22Rv1 (cell line): ENCODE measurements around the gene FLG.

Experiments
- H3K27ac ChIP-seq: fragments of 450-650 bp; 2 replicates; pipeline ENCODE4 v1.5.1; 2017
- CTCF ChIP-seq: fragments of 450-650 bp; IDR thresholded peaks from 2 replicates; pipeline ENCODE4 v1.5.1; 2017; ENCODE audit warnings: mild to moderate bottlenecking
- ZFX ChIP-seq: fragments of 450-650 bp; IDR thresholded peaks from 2 replicates; pipeline ENCODE4 v1.6.1; 2017; ENCODE audit warnings: antibody characterized with exemption, borderline replicate concordance

FLG gene

GRCh38 chr1:152348447-152348846, 23.4 kb upstream of the FLG start:
- TF ChIP-seq ZFX, result no peak
- TF ChIP-seq CTCF, result peak; percentile 59
- no peak overlapping the region for H3K27ac ChIP-seq

GRCh38 chr1:152347116-152347728, 22.2 kb upstream of the FLG start:
- H3K27ac ChIP-seq, result no peak overlapping the region
- no peak for TF ChIP-seq ZFX
- peak; percentile 99 for TF ChIP-seq CTCF

GRCh38 chr1:152344438-152344837, 19.4 kb upstream of the FLG start:
- H3K27ac ChIP-seq, result no peak overlapping the region
- TF ChIP-seq ZFX, result no peak
- no peak for TF ChIP-seq CTCF

- TF ChIP-seq CTCF (no peak), ZFX (no peak)
- H3K27ac ChIP-seq, result no peak overlapping the region
These were observed 18.0 kb upstream of the FLG start for GRCh38 chr1:152343006-152343405.

- no peak overlapping the region for H3K27ac ChIP-seq
- TF ChIP-seq CTCF (no peak), ZFX (no peak)
These were observed 10.4 kb upstream of the FLG start for GRCh38 chr1:152335399-152335798.

- TF ChIP-seq ZFX, result no peak
- TF ChIP-seq CTCF, result no peak
- H3K27ac ChIP-seq, result no peak overlapping the region
These were observed 3.9 kb upstream of the FLG start for GRCh38 chr1:152328801-152329391.

- TF ChIP-seq ZFX, result no peak
- TF ChIP-seq CTCF, result no peak
- no peak overlapping the region for H3K27ac ChIP-seq
These were observed 11.1 kb downstream of the FLG start for GRCh38 chr1:152313970-152314369.
